Glutamatergic neuron (in vitro differentiated cells): Measurements from ENCODE around the gene GPER1. TPM values are rescaled to one million over a fixed set of nuclear protein-coding genes. Genes with fewer than 3 reads are reported as not detected.

Source experiments
- DNase-seq: peaks from one replicate; pipeline ENCODE4 v3.0.0; 2022
- H3K27ac Mint-ChIP-seq: one replicate; pipeline ENCODE4 v1.8.0; 2020; ENCODE audit warnings: mild to moderate bottlenecking, mixed read lengths, inconsistent platforms; ENCODE audit not compliant: unreplicated experiment
- H3K27me3 Mint-ChIP-seq: one replicate; pipeline ENCODE4 v1.8.0; 2020; ENCODE audit warnings: mild to moderate bottlenecking, moderate library complexity, mixed read lengths, inconsistent platforms; ENCODE audit not compliant: unreplicated experiment
- H3K36me3 Mint-ChIP-seq: one replicate; pipeline ENCODE4 v1.8.0; 2020; ENCODE audit warnings: mild to moderate bottlenecking, mixed read lengths, inconsistent platforms; ENCODE audit not compliant: unreplicated experiment
- H3K4me1 Mint-ChIP-seq: one replicate; pipeline ENCODE4 v1.8.0; 2020; ENCODE audit warnings: mild to moderate bottlenecking, low read depth, mixed read lengths, inconsistent platforms; ENCODE audit not compliant: unreplicated experiment
- H3K4me3 Mint-ChIP-seq: one replicate; pipeline ENCODE4 v1.8.0; 2020; ENCODE audit warnings: mild to moderate bottlenecking, mixed read lengths, inconsistent platforms; ENCODE audit not compliant: unreplicated experiment
- H3K9me3 Mint-ChIP-seq: one replicate; pipeline ENCODE4 v1.8.0; 2020; ENCODE audit warnings: mild to moderate bottlenecking, moderate library complexity, mixed read lengths, inconsistent platforms; ENCODE audit not compliant: unreplicated experiment
- total RNA-seq: library from RNA; stranded (reverse); fragmentation: NEBNext Ultra II Directional; extraction: Animal tissue kit (Norgen Biotek cat#: 25700); gene quantifications from one replicate; pipeline ENCODE4 v1.2.1, GENCODE V29; 2021; ENCODE audit not compliant: unreplicated experiment
- TF ChIP-seq, protein P1 (sequence below): fragments of 200-600 bp; sonication (generic); IDR thresholded peaks from one replicate; pipeline ENCODE4 v1.5.0; 2021; ENCODE audit not compliant: partially characterized antibody, unreplicated experiment

GPER1 gene
- total RNA-seq, 1 donor from 2014 or later: 0.59 TPM

DNA sequence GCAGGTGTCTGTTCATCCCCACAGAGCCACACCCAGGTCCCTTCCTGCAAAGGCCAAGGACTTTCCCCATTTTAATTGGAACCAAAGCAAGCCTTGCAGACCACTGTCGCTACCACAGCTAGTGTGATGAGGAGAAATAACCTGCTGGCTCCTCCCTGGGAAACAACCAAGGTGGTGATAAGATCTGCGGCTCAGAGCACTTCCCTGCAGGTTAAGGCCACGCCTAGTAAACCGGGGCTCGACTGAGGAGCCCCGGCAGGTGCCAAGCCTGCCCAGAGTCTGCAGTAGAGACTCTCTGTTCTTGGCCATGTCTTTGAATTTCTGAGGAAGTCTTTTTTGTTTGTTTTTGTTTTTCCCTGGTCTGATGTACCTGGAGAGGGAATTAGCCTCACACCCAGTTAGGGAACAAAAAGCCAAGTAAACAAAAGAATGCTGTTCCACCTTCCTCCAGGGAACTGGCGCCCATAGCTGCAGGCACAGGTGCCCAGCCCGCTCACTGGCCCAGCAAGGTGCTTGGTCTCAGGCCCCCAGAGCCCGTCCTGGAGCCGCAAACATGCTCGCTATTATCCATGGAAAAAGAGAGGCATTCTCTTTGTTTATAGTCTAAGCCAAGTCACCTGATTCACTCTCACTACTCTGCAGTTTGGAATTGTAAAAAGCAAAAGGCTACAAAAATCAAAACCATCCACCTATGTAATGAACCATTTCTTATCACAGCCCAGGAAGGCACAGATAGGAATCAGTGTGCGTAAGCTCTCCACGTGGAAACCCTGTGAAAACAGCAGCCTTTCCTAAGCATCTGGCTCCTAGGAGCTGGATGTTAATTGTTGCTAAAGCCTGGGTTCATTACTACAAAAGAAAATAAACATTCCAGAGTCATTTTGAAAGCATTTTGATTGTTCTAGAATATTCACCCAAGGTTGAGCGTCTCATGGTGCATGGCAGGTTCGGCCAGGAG is 40.9 kb upstream of the GPER1 start:
- DNase-seq: no peak
- TF ChIP-seq, protein P1, sequence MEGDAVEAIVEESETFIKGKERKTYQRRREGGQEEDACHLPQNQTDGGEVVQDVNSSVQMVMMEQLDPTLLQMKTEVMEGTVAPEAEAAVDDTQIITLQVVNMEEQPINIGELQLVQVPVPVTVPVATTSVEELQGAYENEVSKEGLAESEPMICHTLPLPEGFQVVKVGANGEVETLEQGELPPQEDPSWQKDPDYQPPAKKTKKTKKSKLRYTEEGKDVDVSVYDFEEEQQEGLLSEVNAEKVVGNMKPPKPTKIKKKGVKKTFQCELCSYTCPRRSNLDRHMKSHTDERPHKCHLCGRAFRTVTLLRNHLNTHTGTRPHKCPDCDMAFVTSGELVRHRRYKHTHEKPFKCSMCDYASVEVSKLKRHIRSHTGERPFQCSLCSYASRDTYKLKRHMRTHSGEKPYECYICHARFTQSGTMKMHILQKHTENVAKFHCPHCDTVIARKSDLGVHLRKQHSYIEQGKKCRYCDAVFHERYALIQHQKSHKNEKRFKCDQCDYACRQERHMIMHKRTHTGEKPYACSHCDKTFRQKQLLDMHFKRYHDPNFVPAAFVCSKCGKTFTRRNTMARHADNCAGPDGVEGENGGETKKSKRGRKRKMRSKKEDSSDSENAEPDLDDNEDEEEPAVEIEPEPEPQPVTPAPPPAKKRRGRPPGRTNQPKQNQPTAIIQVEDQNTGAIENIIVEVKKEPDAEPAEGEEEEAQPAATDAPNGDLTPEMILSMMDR: no peak
- Mint-ChIP-seq H3K9me3 (peaks cover 8% of the 10 kb centered on the region), H3K27me3 (peaks cover 15% of the 10 kb centered on the region), H3K27ac (peak overlapping the region; percentile 44), H3K4me1 (peaks cover 33% of the 10 kb centered on the region), H3K36me3 (no peaks in the 10 kb centered on the region), H3K4me3 (no peak overlapping the region)

DNA sequence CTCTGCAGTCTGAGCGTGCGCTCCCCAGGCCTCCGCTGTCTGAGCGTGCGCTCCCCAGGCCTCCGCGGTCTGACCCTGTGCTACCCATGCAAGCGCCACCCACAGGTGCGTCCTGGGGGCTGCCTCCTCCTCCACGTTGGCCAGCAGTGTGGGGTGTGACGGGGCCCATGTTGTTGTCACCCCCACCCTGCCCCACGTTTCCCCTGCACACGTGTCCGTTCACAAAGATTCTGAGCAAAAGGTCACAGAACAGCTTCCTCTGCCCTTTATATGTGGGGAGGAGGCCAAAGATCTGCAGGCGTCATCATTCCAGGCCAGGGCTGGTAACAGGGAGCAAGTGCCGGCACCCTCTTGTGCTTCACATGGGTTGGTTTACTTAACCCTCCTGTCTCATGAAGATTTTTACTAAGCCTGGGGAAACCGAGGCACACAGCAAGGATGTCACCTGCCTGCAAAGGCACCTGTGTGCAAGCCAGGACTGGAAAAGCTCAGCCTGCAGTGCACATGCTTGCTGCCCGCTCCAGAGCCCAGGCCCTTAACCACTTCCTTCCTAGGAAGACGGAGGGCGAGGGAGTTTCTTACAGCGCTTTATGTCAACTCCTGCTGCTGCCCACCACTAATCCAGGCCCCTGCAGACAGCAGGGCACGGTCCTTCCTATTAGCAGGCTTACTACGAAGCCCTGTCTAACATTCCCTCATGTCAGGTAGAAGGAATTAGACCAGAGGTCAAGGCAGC is 38.7 kb upstream of the GPER1 start:
- DNase-seq: no peak
- Mint-ChIP-seq H3K27me3 (peaks cover 10% of the 10 kb centered on the region), H3K9me3 (peaks cover 8% of the 10 kb centered on the region), H3K4me3 (no peak overlapping the region), H3K4me1 (peaks cover 26% of the 10 kb centered on the region), H3K36me3 (no peaks in the 10 kb centered on the region), H3K27ac (no peak overlapping the region)
- TF ChIP-seq, protein P1: no peak

DNA sequence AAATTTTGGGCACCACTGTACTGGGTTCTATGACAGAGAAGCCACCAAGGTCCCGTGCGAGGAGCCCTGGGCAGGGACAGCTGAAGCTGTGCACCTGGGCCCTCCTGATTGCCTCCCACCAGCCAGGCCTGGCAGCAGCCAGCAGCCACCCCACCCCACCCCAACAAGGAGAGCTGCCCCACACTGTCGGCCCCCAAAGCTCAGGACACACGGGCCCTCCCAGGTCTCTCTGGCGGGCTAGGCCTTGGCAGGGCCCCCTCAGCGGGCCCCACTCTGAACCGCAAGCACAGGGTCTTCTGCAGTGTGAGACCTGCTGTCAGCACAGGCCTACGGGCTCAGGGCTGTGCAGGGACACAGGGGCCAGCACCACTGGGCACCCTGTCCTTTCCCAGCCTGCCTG is 38.1 kb upstream of the GPER1 start:
- Mint-ChIP-seq H3K9me3 (peaks cover 9% of the 10 kb centered on the region), H3K27ac (no peak overlapping the region), H3K27me3 (peaks cover 10% of the 10 kb centered on the region), H3K4me1 (peaks cover 27% of the 10 kb centered on the region), H3K36me3 (no peaks in the 10 kb centered on the region), H3K4me3 (no peak overlapping the region)
- TF ChIP-seq, protein P1: no peak
- no peak for DNase-seq

DNA sequence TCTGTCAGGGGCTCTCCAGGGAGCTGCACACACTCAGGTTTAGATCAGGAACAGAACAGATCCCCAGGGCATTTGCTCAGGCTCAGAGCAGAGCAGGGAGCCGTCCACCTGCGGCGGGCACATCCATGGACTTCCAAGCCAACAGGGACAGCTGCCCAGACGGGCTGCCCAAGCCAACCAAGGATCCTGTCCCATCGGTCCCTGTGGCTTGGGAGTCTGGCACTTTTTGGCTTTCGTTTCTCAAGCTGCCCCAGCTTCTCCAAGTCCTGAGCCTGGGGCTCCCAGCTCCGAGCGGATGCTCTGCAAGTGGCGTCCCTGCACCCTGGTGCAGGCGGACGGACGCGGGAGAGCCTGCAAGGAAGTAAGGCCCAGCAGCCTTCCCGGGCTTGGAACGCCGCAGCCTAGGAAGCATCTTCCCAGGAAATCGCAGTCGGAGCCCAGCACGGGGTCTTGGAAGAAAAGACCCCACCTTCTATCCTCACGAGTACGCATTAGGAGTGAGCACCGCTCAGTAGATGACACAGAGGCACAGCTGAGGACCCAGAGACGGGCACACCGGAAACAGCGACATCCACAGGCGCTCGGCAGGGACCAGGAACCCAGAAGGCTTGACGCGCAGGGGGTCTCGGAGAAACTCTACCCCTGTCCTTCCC is 37.5 kb upstream of the GPER1 start:
- no peaks in the 10 kb centered on the region for H3K36me3 Mint-ChIP-seq
- H3K9me3 Mint-ChIP-seq: peaks cover 7% of the 10 kb centered on the region
- peaks cover 23% of the 10 kb centered on the region for H3K4me1 Mint-ChIP-seq
- H3K27ac Mint-ChIP-seq: no peak overlapping the region
- peaks cover 6% of the 10 kb centered on the region for H3K27me3 Mint-ChIP-seq
- no peak for DNase-seq
- no peak overlapping the region for H3K4me3 Mint-ChIP-seq
- TF ChIP-seq, protein P1: no peak
